GM13977 (cell line): ENCODE data around the gene MAP3K7CL.

Experiments used
- DNase-seq: peaks from one replicate; pipeline ENCODE4 v3.0.0; 2012; ENCODE audit warnings: low spot score
- CTCF ChIP-seq: IDR thresholded peaks from 2 replicates; pipeline ENCODE4 v1.5.1; 2012; ENCODE audit warnings: mild to moderate bottlenecking, control low read depth; ENCODE audit not compliant: insufficient read depth; ENCODE audit errors: extremely low read depth, missing control alignments
- in situ Hi-C: fragments of 300-500 bp; cut with MboI; formaldehyde crosslinking; loops from one replicate; pipeline ENCODE4 v1.12.0; 2022; ENCODE audit warnings: low sequenced_read_pairs, low pct_unique_long_range_greater_than_20kb, mixed read lengths, inconsistent platforms; ENCODE audit not compliant: unreplicated experiment

The MAP3K7CL gene

GRCh38 chr21:29194847-29195246 lies 64.4 kb downstream of the MAP3K7CL start:
- DNase-seq: no peak
- in situ Hi-C loops: no loop called here
- no peak for TF ChIP-seq CTCF

GRCh38 chr21:29195981-29196669 lies 65.7 kb downstream of the MAP3K7CL start:
- in situ Hi-C loops: no loop called here
- peak; percentile 83 for DNase-seq
- peak; percentile 61 for TF ChIP-seq CTCF

GRCh38 chr21:29196670-29197191 lies 66.3 kb downstream of the MAP3K7CL start:
- TF ChIP-seq CTCF: no peak
- in situ Hi-C loops: no loop called here
- DNase-seq: no peak

GRCh38 chr21:29201186-29201585 lies 70.7 kb downstream of the MAP3K7CL start:
- in situ Hi-C loops: no loop called here
- TF ChIP-seq CTCF: no peak
- no peak for DNase-seq

- no peak for DNase-seq
- in situ Hi-C loops: no loop called here
- no peak for TF ChIP-seq CTCF
These were observed 74.6 kb downstream of the MAP3K7CL start for GRCh38 chr21:29205009-29205408.

- TF ChIP-seq CTCF: no peak
- no peak for DNase-seq
- in situ Hi-C loops: no loop called here
These were observed 75.5 kb downstream of the MAP3K7CL start for GRCh38 chr21:29205988-29206387.
